Spleen (tissue), 11 donors: Measurements from ENCODE around the gene SPTBN5. TPM values are rescaled to one million over a fixed set of nuclear protein-coding genes. Genes with fewer than 3 reads are reported as not detected.

Experiments
- DNase-seq: peaks from one replicate; pipeline ENCODE4 v3.0.0-alpha.2; 2020
- H3K27ac ChIP-seq, 8 donors: fragments of 200-600 bp; sonication (generic) in 7 of 8; 1 replicate in 4 of 8; 2 replicates in 4 of 8; pipeline versions ENCODE4 v1.5.0 to v1.8.0; 2016 to 2021; ENCODE audit warnings: inconsistent platforms in 4 of 8, mild to moderate bottlenecking in 4 of 8, moderate library complexity in 1 of 8
- H3K27me3 ChIP-seq, 7 donors: fragments of 200-600 bp; sonication (generic) in 6 of 7; replicated peaks in 1 of 7; 1 replicate in 4 of 7; 2 replicates in 3 of 7; pipeline versions ENCODE4 v1.5.0 to v1.8.0; 2016 to 2021; ENCODE audit warnings: inconsistent platforms in 3 of 7, mild to moderate bottlenecking in 1 of 7
- H3K36me3 ChIP-seq, 6 donors: fragments of 200-600 bp; sonication (generic) in 5 of 6; 1 replicate in 4 of 6; 2 replicates in 2 of 6; pipeline versions ENCODE4 v1.5.0 to v1.8.0; 2016 to 2021; ENCODE audit warnings: inconsistent platforms in 2 of 6
- H3K4me1 ChIP-seq, 6 donors: fragments of 200-600 bp; sonication (generic) in 5 of 6; 1 replicate in 3 of 6; 2 replicates in 3 of 6; pipeline versions ENCODE4 v1.5.0 to v1.8.0; 2016 to 2021; ENCODE audit warnings: inconsistent platforms in 3 of 6
- H3K4me3 ChIP-seq, 8 donors: fragments of 200-600 bp; sonication (generic) in 7 of 8; 1 replicate in 4 of 8; 2 replicates in 4 of 8; pipeline versions ENCODE4 v1.5.0 to v1.8.0; 2016 to 2021; ENCODE audit warnings: inconsistent platforms in 4 of 8, mild to moderate bottlenecking in 4 of 8, moderate library complexity in 2 of 8
- H3K9me3 ChIP-seq, 8 donors: fragments of 200-600 bp; sonication (generic) in 7 of 8; 1 replicate in 4 of 8; 2 replicates in 4 of 8; pipeline versions ENCODE4 v1.5.0 to v1.8.0; 2016 to 2021; ENCODE audit warnings: inconsistent platforms in 4 of 8
- POLR2A ChIP-seq, 3 donors: fragments of 450-650 bp; IDR thresholded peaks; one replicate each; pipeline ENCODE4 v1.5.1; 2017; ENCODE audit warnings: antibody characterized with exemption in 3 of 3, mild to moderate bottlenecking in 1 of 3
- POLR2AphosphoS5 ChIP-seq, 3 donors: sonication (generic); formaldehyde crosslinking; IDR thresholded peaks; one replicate each; pipeline ENCODE4 v1.5.1; 2017; ENCODE audit warnings: antibody characterized with exemption in 3 of 3
- WGBS, 5 donors: extraction: QIAGEN DNeasy Blood & Tissue Kit in 3 of 5; methylation state at CpG; one replicate each; pipeline versions ENCODE4 v1.1.5 to v1.1.7; 2013 to 2018; 5-methylcytosine and 5-hydroxymethylcytosine counted together
- intact Hi-C: fragments of 100-400 bp; cut with DNase I; formaldehyde crosslinking; loops from one replicate; pipeline ENCODE4 v1.15.0; 2023; ENCODE audit warnings: low total_unique reads
- polyA plus RNA-seq, 3 donors: library from polyadenylated mRNA; stranded (reverse); fragments of 200-250 nt; gene quantifications; one replicate each; pipeline ENCODE4 v1.2.1, GENCODE V29; 2013
- total RNA-seq, 7 donors: library from RNA; depleted of rRNA in 3 of 7; stranded (reverse); fragments of >200 nt in 3 of 7; fragmentation: NEBNext Ultra II Directional in 4 of 7; extraction: Animal tissue kit (Norgen Biotek cat#: 25700) in 4 of 7; gene quantifications; one replicate each; pipeline versions ENCODE4 v1.1.0 to v1.2.1, GENCODE V29; 2016 to 2021
- TF ChIP-seq, protein P1 (sequence below), 11 experiments: fragments of 200-600 bp in 7 of 11; fragments of 450-650 bp in 4 of 11; sonication (generic) in 4 of 11; IDR thresholded peaks in 8 of 11; conservative IDR thresholded peaks in 3 of 11; 1 replicate in 7 of 11; 2 replicates in 4 of 11; pipeline versions ENCODE4 v1.4.0 to v1.8.0; 2016 to 2021; ENCODE audit warnings: antibody characterized with exemption in 11 of 11, inconsistent platforms in 4 of 11, mild to moderate bottlenecking in 1 of 11
- donor health status: healthy with polysubstance abuse.
- donor health status: DM: no; HTN: no; CAD: no; lungs with moderate emphysema.
- donor health status: DM: no; HTN: no; CAD: no.
- donor health status: Bipolar disorder and iron deficiency.
- donor health status: healthy.
- donor health status: DM: no; HTN: no; CAD: no.
- donor health status: DM: yes; HTN: yes; CAD: no.

Gene SPTBN5
- total and polyA plus RNA-seq, 10 donors, result 0.19 to 2.0 (median 0.73) TPM

DNA sequence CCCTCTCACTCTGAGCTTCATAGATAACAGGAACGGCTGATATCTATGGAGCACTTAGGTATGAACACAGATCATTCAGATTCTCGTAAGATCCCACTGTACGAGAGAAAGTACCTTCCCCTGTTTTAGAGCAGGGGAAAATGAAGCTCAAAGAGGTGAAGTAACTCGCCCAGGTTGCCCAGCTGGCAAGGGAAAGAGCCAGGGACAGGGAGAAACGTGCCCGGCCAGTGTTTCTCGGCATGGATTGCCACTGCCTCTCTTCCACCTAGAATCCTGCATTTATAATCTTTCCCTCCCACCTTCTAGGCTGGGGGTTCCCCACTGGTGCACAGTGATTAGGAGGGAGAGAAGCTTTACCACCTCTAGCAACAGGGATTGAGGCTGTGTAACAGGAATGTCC is 39.5 kb upstream of the SPTBN5 start:
- no peak for DNase-seq
- H3K27ac ChIP-seq, result peak overlapping the region in 4 of 8 donors; percentile 79 to 88 (median 85)
- intact Hi-C loops, result no loop called here

DNA sequence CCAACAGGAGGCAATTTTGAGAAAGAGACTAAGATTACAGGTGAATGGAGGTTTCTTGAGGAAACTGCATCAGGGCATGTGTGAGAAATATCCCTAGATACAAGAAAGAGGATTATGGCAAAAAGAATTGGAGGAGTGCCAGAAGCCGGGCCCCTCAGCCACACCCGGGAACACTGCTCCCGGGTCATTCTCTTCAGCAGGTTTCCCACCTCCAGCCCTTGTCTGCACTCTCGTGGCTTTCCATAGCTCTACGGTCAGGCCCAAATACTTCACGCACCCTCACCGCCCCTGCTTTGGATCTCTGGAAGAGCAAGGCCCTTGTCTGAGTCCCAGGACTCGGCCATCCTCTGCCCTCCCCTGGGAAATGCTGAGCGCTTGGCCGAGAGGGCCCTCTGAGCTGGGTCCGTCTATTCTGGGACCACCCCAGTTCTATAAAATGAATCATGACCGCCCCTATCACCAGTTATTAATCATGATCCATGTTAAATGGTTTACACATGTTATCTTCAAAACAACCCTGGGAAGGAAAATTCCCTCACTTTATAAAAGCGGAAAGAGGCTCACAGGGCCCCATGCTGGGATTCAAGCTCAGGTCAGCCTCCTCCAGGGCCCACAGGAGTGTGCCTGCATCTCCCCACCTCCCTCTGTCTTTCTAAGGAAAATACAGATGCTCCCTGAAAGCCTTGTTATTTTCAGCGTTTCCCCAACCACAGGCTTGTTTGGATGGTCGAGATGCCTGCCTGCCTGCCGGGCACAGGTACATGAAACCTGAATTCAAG is 38.8 kb upstream of the SPTBN5 start:
- DNase-seq, result no peak
- Histone ChIP-seq H3K4me1 (peaks cover 41 to 98% (median 83%) of the 10 kb centered on the region in 6 donors), H3K27ac (peak overlapping the region in 2 of 8 donors; percentile 85 to 88)

More for the DNA sequence above, 39.5 kb upstream of the SPTBN5 start:
- no peak for TF ChIP-seq POLR2A (IDR thresholded peaks at IDR 0.05)
- no peak for TF ChIP-seq POLR2AphosphoS5 (IDR thresholded peaks at IDR 0.05)
- TF ChIP-seq, protein P1, sequence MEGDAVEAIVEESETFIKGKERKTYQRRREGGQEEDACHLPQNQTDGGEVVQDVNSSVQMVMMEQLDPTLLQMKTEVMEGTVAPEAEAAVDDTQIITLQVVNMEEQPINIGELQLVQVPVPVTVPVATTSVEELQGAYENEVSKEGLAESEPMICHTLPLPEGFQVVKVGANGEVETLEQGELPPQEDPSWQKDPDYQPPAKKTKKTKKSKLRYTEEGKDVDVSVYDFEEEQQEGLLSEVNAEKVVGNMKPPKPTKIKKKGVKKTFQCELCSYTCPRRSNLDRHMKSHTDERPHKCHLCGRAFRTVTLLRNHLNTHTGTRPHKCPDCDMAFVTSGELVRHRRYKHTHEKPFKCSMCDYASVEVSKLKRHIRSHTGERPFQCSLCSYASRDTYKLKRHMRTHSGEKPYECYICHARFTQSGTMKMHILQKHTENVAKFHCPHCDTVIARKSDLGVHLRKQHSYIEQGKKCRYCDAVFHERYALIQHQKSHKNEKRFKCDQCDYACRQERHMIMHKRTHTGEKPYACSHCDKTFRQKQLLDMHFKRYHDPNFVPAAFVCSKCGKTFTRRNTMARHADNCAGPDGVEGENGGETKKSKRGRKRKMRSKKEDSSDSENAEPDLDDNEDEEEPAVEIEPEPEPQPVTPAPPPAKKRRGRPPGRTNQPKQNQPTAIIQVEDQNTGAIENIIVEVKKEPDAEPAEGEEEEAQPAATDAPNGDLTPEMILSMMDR (IDR thresholded peaks at IDR 0.05 in 8 of 11, conservative IDR thresholded peaks at IDR 0.05 in 3 of 11), result no peak
- WGBS, 5 donors, result 88 to 93% (median 92%) methylated on average over 7 of the region's 7 CpGs
- no peaks in the 10 kb centered on the region for H3K9me3 ChIP-seq
- no peak overlapping the region for H3K4me3 ChIP-seq
- peaks cover 47 to 98% (median 83%) of the 10 kb centered on the region in 6 donors for H3K4me1 ChIP-seq
- H3K36me3 ChIP-seq, result peaks cover 0 to 9% (median 0%) of the 10 kb centered on the region in 6 donors
- no peaks in the 10 kb centered on the region for H3K27me3 ChIP-seq

DNA sequence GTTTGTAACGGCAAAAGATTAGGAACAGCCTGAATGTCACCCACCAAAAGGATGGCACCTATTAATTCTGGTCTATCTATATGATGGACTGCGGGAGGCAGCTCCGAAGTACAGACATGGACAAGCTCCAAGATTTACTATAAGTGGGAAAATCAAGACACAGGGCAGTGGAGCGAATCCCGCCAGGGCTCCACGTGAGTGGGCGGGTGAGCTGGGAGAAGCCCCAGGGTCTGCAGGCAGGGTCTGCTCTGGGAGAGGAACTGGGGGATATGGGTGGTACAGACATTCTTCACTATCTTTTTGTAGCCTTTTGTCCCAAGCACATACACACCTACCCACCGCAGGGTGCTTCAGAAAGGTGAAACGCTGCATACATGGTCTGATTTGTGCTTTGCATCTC is 38.2 kb upstream of the SPTBN5 start:
- 95 to 99% (median 97%) methylated on average over 9 of the region's 9 CpGs for WGBS, 5 donors
- H3K4me1 ChIP-seq, result peaks cover 40 to 98% (median 83%) of the 10 kb centered on the region in 6 donors
- H3K36me3 ChIP-seq, result peaks cover 0 to 9% (median 0%) of the 10 kb centered on the region in 6 donors
- intact Hi-C loops, result no loop called here
- no peak overlapping the region for H3K4me3 ChIP-seq
- TF ChIP-seq, protein P1 (IDR thresholded peaks at IDR 0.05 in 8 of 11, conservative IDR thresholded peaks at IDR 0.05 in 3 of 11), result no peak
- no peak for TF ChIP-seq POLR2A (IDR thresholded peaks at IDR 0.05)
- no peak for TF ChIP-seq POLR2AphosphoS5 (IDR thresholded peaks at IDR 0.05)
- H3K9me3 ChIP-seq, result no peaks in the 10 kb centered on the region
- DNase-seq, result no peak
- no peak overlapping the region for H3K27ac ChIP-seq
- no peaks in the 10 kb centered on the region for H3K27me3 ChIP-seq

More for the DNA sequence above, 38.8 kb upstream of the SPTBN5 start:
- Histone ChIP-seq H3K9me3 (no peaks in the 10 kb centered on the region), H3K27me3 (no peaks in the 10 kb centered on the region), H3K36me3 (peaks cover 0 to 9% (median 0%) of the 10 kb centered on the region in 6 donors), H3K4me3 (no peak overlapping the region)
- intact Hi-C loops, result no loop called here
- 92 to 94% (median 93%) methylated on average over 16 of the region's 16 CpGs for WGBS, 5 donors
- TF ChIP-seq POLR2A (IDR thresholded peaks at IDR 0.05) (no peak), POLR2AphosphoS5 (IDR thresholded peaks at IDR 0.05) (no peak)

DNA sequence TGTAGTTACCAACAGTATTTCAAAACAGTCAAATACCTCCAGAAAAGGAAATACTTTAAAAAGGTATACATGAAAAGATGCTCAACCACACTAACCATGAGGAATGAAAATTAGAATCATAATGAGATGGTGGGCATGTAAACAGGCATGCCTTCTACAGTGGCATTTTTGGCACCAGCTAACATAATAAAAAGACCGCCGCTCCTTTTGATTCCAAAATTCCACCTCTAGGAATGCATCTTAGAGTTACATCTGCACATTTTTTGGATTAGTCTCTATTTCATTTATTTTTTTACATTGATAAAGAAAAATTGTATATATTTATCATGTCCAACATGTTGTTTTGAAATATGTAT is 37.0 kb upstream of the SPTBN5 start:
- intact Hi-C loops, result no loop called here
- DNase-seq, result no peak
- 93 to 99% (median 96%) methylated on average over 2 of the region's 2 CpGs for WGBS, 5 donors
- TF ChIP-seq POLR2A (IDR thresholded peaks at IDR 0.05) (no peak), POLR2AphosphoS5 (IDR thresholded peaks at IDR 0.05) (no peak)
- TF ChIP-seq, protein P1 (IDR thresholded peaks at IDR 0.05 in 8 of 11, conservative IDR thresholded peaks at IDR 0.05 in 3 of 11), result no peak
- no peaks in the 10 kb centered on the region for H3K9me3 ChIP-seq
- peaks cover 47 to 98% (median 83%) of the 10 kb centered on the region in 6 donors for H3K4me1 ChIP-seq
- H3K27me3 ChIP-seq, result no peaks in the 10 kb centered on the region
- H3K36me3 ChIP-seq, result peaks cover 0 to 9% (median 0%) of the 10 kb centered on the region in 6 donors
- H3K27ac ChIP-seq, result peak overlapping the region in 3 of 8 donors; percentile 74 to 79 (median 76)
- H3K4me3 ChIP-seq, result no peak overlapping the region
